Retina (tissue), 1 donor: Measurements from ENCODE around the gene FAM234A.

Experiments used
- DNase-seq: peaks from one replicate; pipeline ENCODE4 v3.0.0-alpha.2; 2016

FAM234A gene

GRCh38 chr16:305916-306626, 71.5 kb downstream of the FAM234A start:
- no peak for DNase-seq

GRCh38 chr16:306911-307370, 72.3 kb downstream of the FAM234A start:
- no peak for DNase-seq

- no peak for DNase-seq
Observed at GRCh38 chr16:307691-308312, 73.2 kb downstream of the FAM234A start.

GRCh38 chr16:309476-309875, 74.9 kb downstream of the FAM234A start:
- DNase-seq = no peak

GRCh38 chr16:311725-312124, 77.1 kb downstream of the FAM234A start:
- DNase-seq = no peak

- DNase-seq = no peak
Observed at GRCh38 chr16:314351-314750, 79.7 kb downstream of the FAM234A start.

GRCh38 chr16:314795-315299, 80.2 kb downstream of the FAM234A start:
- no peak for DNase-seq
